Effector memory CD4-positive, alpha-beta T cell (primary cell): Measurements from ENCODE around the gene TRABD.
A peak's percentile ranks its signal among the peaks of the same experiment; 100 is the strongest.

Source experiments
- DNase-seq, 3 donors: peaks; one replicate each; pipeline ENCODE4 v3.0.0-alpha.2; 2020
- H3K27ac ChIP-seq: 2 replicates; pipeline ENCODE4 v1.7.0; 2013; ENCODE audit warnings: mild to moderate bottlenecking, low read length, moderate library complexity; ENCODE audit not compliant: insufficient read depth, poor library complexity, severe bottlenecking
- H3K27me3 ChIP-seq: replicated peaks from 2 replicates; pipeline ENCODE4 v1.7.0; 2013; ENCODE audit warnings: mild to moderate bottlenecking, low read length; ENCODE audit not compliant: insufficient read depth, control insufficient read depth, poor library complexity, severe bottlenecking
- H3K36me3 ChIP-seq: 2 replicates; pipeline ENCODE4 v1.7.0; 2013; ENCODE audit warnings: mild to moderate bottlenecking, low read length, moderate library complexity; ENCODE audit not compliant: control insufficient read depth, insufficient read depth
- H3K4me1 ChIP-seq: 2 replicates; pipeline ENCODE4 v1.7.0; 2013; ENCODE audit warnings: low read length, mild to moderate bottlenecking; ENCODE audit not compliant: control insufficient read depth, insufficient read depth, poor library complexity, severe bottlenecking
- H3K4me3 ChIP-seq: 2 replicates; pipeline ENCODE4 v1.7.0; 2013; ENCODE audit warnings: low read length, low read depth, mild to moderate bottlenecking; ENCODE audit not compliant: insufficient read depth, poor library complexity, severe bottlenecking
- H3K9me3 ChIP-seq: 2 replicates; pipeline ENCODE4 v1.7.0; 2013; ENCODE audit warnings: mild to moderate bottlenecking, low read length, moderate library complexity; ENCODE audit not compliant: control insufficient read depth

TRABD gene

GRCh38 chr22:50189184-50189848 lies 3.6 kb downstream of the TRABD start:
- peak overlapping the region; percentile 96 for H3K27ac ChIP-seq

DNA sequence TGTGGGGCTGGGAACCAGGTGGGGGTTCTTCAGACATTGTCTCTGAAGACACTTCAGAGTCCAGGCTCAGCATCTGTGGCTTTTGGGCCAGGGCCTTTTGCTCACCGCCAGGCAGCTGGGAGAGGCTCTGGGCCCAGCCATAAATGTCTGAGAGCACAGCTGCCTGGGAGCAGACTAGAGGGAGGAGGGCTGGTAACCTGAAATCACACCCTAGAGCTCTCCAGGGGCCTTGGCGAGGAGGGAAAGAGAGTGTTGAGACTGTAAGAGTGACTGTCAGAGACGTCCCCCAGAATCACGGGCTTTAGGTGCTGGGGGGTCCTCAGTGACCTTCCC lies 4.1 kb downstream of the TRABD start:
- DNase-seq, result no peak
- H3K9me3 ChIP-seq, result no peaks in the 10 kb centered on the region
- H3K4me3 ChIP-seq, result peak overlapping the region; percentile 68

More at GRCh38 chr22:50189184-50189848, 3.6 kb downstream of the TRABD start:
- peaks cover 71% of the 10 kb centered on the region for H3K4me1 ChIP-seq
- H3K36me3 ChIP-seq, result peaks cover 10% of the 10 kb centered on the region
- no peak overlapping the region for H3K4me3 ChIP-seq
- no peaks in the 10 kb centered on the region for H3K27me3 ChIP-seq
- DNase-seq, result no peak
- no peaks in the 10 kb centered on the region for H3K9me3 ChIP-seq

DNA sequence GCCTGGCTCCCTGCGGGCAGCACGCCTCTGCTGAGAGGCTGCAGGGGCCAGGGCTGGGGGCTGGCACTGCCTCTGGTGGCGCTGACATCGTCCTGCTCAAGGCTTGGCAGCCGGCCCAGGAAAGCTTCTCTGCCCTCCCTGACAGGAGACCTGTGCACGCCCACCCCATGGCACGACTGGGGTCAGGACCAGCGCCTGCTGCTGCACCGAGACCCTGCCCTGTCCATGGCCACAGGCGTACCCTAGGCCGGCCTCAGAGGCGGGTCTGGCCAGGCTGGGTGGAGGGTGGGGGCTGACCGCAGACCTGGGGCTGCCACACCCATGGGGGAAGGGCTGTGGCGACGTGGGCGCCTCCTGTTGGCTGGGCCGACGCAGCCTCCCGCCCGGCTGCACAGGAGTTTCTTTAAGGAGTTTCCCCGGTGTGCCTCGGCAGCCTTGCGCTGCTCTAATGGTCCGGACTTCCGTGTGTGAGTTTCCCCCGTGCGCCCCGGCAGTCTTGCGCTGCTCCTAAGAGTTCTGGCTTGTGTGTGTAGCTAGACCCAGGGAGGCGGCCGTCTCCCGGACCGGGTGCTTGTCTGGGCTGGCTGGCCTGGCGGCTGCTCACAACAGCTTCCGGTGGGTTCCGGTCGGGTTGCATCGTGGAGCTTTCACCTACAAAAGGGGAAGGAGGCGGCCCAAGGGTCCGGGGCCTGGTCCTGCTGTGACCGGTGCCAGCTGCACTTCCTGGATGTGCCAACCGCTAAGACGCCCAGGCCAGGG lies 4.6 kb downstream of the TRABD start:
- Histone ChIP-seq H3K9me3 (no peaks in the 10 kb centered on the region), H3K27ac (peak overlapping the region; percentile 96), H3K4me3 (peak overlapping the region; percentile 68), H3K4me1 (peaks cover 67% of the 10 kb centered on the region), H3K27me3 (no peaks in the 10 kb centered on the region), H3K36me3 (peaks cover 19% of the 10 kb centered on the region)
- DNase-seq, result peak; percentile 73 to 76 (median 75)

More for the DNA sequence above, 4.1 kb downstream of the TRABD start:
- Histone ChIP-seq H3K36me3 (peaks cover 15% of the 10 kb centered on the region), H3K27ac (peak overlapping the region; percentile 96), H3K4me1 (peaks cover 71% of the 10 kb centered on the region), H3K27me3 (no peaks in the 10 kb centered on the region)

DNA sequence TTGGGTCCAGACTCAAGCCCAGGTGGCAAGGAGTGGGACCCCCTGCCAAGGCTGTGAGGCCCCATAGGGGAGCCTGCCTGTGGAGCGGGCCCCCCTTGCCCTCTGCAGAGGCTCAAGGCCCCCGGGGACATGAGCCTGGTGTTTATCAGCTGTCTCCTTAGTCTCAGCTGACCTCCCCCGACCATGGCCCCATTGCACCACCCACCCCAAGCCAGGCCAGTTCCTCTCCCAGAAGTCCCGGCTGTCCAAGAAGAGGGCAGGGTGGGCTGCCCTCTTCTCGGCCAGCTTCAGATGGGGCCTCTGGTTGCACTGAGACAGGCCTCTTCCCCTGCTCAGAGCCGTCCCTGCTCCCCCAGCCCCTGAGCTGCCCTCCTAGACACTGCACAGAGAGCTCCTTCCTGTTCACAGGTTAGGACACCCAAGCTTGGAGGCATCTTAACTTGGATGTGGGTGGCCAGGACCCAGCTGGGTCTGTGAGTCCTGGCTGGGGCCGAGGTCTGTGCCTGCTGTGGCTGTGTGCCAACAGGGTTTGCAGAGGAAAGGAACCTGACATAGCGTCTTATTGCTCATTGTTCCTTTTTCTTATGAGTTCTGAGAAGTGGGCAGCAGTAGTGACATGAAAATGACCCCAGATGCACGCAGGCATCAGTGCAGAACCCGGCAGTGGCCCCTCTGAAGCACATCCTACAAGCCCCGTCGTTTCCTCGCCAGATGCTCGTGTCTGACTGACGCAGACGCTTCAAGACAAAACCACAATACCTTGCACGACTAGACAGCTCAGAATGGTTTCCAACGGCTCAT lies 5.4 kb downstream of the TRABD start:
- peak; percentile 71 to 80 (median 73) for DNase-seq
- H3K36me3 ChIP-seq, result peaks cover 23% of the 10 kb centered on the region
- H3K9me3 ChIP-seq, result no peaks in the 10 kb centered on the region
- H3K27me3 ChIP-seq, result no peaks in the 10 kb centered on the region
- peak overlapping the region; percentile 68 for H3K4me3 ChIP-seq
- H3K4me1 ChIP-seq, result peaks cover 67% of the 10 kb centered on the region
- peak overlapping the region; percentile 96 for H3K27ac ChIP-seq

DNA sequence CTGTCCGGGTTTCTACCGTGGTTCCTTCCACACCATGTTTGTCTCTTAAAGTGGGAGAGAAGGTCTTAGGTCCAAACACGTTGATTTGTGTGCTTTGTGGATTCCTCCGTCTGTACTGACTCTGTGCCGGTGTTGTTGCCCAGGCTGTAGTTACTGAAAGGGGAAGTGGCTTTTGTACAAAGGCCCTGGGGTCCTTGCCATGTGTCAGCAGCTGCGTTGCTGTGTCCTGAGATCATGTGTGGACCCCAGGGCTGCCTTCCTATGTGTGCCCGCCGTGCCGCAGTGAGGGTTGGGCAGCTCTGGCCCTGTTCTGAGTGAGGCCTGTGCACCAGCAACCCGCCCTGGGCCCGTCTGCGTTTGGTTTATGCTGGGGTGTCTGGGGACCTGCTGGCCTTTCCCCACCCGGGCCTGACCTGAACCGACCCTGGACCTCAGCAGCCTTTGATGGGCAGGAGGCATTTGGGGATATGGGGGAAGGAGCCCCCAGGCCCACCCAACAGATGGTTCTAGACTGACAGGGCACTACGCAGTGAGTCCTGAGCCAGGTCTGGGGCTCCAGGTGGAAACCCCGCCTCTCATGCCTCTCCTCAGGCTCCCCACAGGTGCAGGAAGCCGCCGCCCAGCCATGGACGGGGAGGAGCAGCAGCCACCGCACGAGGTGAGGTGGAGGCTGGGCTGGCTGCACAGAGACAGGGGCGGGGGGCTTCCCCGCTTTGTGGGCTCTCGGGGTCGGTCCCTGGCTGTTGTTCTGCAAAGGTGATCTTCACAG lies 6.9 kb downstream of the TRABD start:
- DNase-seq, result peak in 1 of 3 donors; percentile 35
- peaks cover 55% of the 10 kb centered on the region for H3K4me1 ChIP-seq
- no peaks in the 10 kb centered on the region for H3K27me3 ChIP-seq
- H3K4me3 ChIP-seq, result peak overlapping the region; percentile 68
- peaks cover 33% of the 10 kb centered on the region for H3K36me3 ChIP-seq
- peak overlapping the region; percentile 96 for H3K27ac ChIP-seq
- H3K9me3 ChIP-seq, result no peaks in the 10 kb centered on the region

- no peak for DNase-seq
- Histone ChIP-seq H3K9me3 (no peaks in the 10 kb centered on the region), H3K36me3 (peaks cover 36% of the 10 kb centered on the region), H3K4me1 (peaks cover 51% of the 10 kb centered on the region), H3K27ac (peak overlapping the region; percentile 96), H3K4me3 (no peak overlapping the region), H3K27me3 (no peaks in the 10 kb centered on the region)
Observed at GRCh38 chr22:50193621-50194020, 7.9 kb downstream of the TRABD start.

DNA sequence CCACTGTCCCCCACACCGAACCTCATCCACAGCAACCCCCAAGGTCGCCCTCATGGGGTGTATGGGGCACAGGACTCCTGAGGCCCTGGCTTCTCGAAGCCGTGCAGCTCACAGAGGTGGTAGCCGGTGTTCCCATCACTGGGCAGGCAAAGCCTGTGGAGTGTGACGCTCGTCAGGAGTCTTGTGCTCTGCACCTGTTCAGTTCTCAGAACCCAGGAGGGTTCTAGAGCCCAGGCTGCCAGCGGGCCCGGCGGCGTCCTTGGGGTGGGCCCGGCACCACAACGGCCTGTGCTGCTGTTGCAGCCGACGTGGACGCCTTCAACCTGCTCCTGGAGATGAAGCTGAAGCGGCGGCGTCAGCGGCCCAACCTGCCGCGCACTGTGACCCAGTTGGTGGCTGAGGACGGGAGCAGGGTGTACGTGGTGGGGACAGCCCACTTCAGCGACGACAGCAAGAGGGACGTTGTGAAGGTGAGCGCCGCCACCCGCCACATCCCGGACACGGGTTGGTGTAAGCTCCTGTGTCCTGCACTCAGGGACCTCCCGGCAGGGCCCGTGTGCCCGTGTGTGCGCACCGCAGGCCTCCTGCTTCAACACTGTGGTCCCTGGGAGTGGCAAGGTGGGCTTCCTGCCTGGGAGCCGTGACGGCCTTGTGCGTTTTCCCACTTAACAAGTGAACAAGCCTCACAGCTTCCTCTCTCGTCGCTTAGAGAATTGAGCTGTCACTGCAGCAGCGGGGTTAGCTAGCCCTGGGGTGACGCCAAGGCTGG lies 8.5 kb downstream of the TRABD start:
- peaks cover 45% of the 10 kb centered on the region for H3K4me1 ChIP-seq
- H3K9me3 ChIP-seq, result no peaks in the 10 kb centered on the region
- no peaks in the 10 kb centered on the region for H3K27me3 ChIP-seq
- no peak for DNase-seq
- no peak overlapping the region for H3K4me3 ChIP-seq
- H3K27ac ChIP-seq, result peak overlapping the region; percentile 96
- peaks cover 41% of the 10 kb centered on the region for H3K36me3 ChIP-seq

- peaks cover 41% of the 10 kb centered on the region for H3K36me3 ChIP-seq
- no peak overlapping the region for H3K4me3 ChIP-seq
- no peak for DNase-seq
- peaks cover 36% of the 10 kb centered on the region for H3K4me1 ChIP-seq
- H3K27ac ChIP-seq, result no peak overlapping the region
- no peaks in the 10 kb centered on the region for H3K27me3 ChIP-seq
- H3K9me3 ChIP-seq, result no peaks in the 10 kb centered on the region
Observed at GRCh38 chr22:50196256-50196655, 10.5 kb downstream of the TRABD start.
